ENCODE results near the gene METTL15. TPM values are rescaled to one million over a fixed set of nuclear protein-coding genes. Genes with fewer than 3 reads are reported as not detected.

METTL15 gene
- total and polyA plus RNA-seq, 2 experiments from 2014 or later, result 9.0 to 19.8 TPM

DNA sequence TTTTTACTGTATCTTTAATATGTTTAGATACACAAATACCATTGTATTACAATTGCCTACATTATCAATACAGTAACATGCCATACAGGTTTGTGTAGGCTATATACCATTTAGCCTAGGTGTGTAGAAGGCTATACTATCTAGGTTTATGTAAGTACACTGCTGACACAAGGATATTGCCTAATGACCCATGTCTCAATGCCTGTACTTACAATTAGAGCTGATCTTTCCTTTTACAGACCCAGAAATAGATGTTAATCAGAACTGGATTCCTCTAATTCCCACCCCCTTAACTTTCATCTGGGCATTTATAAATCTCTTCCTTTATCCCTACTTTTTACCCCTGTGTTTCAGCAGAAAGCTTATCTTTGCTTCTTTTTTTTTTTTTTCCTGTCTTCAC lies 229.5 kb downstream of the METTL15 start (continued):
- TF ChIP-seq, protein P1, sequence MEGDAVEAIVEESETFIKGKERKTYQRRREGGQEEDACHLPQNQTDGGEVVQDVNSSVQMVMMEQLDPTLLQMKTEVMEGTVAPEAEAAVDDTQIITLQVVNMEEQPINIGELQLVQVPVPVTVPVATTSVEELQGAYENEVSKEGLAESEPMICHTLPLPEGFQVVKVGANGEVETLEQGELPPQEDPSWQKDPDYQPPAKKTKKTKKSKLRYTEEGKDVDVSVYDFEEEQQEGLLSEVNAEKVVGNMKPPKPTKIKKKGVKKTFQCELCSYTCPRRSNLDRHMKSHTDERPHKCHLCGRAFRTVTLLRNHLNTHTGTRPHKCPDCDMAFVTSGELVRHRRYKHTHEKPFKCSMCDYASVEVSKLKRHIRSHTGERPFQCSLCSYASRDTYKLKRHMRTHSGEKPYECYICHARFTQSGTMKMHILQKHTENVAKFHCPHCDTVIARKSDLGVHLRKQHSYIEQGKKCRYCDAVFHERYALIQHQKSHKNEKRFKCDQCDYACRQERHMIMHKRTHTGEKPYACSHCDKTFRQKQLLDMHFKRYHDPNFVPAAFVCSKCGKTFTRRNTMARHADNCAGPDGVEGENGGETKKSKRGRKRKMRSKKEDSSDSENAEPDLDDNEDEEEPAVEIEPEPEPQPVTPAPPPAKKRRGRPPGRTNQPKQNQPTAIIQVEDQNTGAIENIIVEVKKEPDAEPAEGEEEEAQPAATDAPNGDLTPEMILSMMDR (conservative IDR thresholded peaks at IDR 0.05; ENCODE audit: low read depth in 2 of 2), result no peak
- TF ChIP-seq NANOG (IDR thresholded peaks at IDR 0.05; ENCODE audit: borderline replicate concordance) (no peak), POLR2AphosphoS5 (IDR thresholded peaks at IDR 0.05; ENCODE audit: low read depth) (no peak)

DNA sequence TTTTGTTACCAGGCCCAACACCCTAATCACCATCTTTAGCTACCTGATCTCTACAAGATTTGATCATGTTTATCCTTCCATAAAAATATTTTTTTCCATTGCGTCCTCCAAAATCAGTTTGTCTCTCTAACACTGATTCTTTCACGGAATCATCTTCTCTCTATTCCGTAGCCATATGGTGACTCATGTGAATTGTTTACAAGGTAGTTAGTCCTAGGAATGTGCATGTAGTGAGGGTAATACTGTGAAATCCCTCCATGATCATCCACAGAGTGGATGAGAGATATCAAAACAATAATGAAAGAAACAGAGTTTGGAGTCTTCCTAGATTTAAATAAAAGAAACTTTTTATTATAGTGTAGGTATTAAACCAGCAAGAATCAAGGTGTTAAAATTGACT lies 230.2 kb downstream of the METTL15 start:
- Histone ChIP-seq H3K4me3 (no peak overlapping the region), H3K79me2 (replicated peaks; ENCODE audit: insufficient read depth) (no peaks in the 10 kb centered on the region), H3F3A (replicated peaks; ENCODE audit: low read depth) (no peaks in the 10 kb centered on the region), H4K20me1 (replicated peaks; ENCODE audit: insufficient read depth) (peaks cover 5% of the 10 kb centered on the region; the same call in 1 of the 2 replicates), H2AFZ (no peak overlapping the region), H3K27ac (ENCODE audit: low read depth) (no peak overlapping the region), H3K27me3 (ENCODE audit: insufficient read depth) (no peaks in the 10 kb centered on the region), H3K36me3 (ENCODE audit: insufficient read depth) (no peaks in the 10 kb centered on the region; the same call in 1 of the 2 replicates), H3K4me1 (ENCODE audit: insufficient read depth) (no peaks in the 10 kb centered on the region; the same call in 1 of the 2 replicates), H3K9me2 (ENCODE audit: insufficient read depth) (no peaks in the 10 kb centered on the region), H3K4me2 (no peak overlapping the region)
- Mint-ChIP-seq H3K27ac (no peak overlapping the region; the same call in 1 of the 2 replicates), H3K27me3 (ENCODE audit: insufficient read depth, low read depth, poor library complexity) (peaks cover 3% of the 10 kb centered on the region), H3K9me3 (no peaks in the 10 kb centered on the region), H3K4me3 (no peak overlapping the region), H3K36me3 (ENCODE audit: low read depth) (no peaks in the 10 kb centered on the region), H3K4me1 (peaks cover 5% of the 10 kb centered on the region; the same call in 2 of the 3 replicates)
- TF ChIP-seq ZNF114 (CRISPR knock-in tag; IDR thresholded peaks at IDR 0.05) (no peak), JUNB (IDR thresholded peaks at IDR 0.05; ENCODE audit: unreplicated experiment) (no peak), POLR2AphosphoS5 (IDR thresholded peaks at IDR 0.05; ENCODE audit: low read depth) (no peak)
- TF ChIP-seq, protein P2, sequence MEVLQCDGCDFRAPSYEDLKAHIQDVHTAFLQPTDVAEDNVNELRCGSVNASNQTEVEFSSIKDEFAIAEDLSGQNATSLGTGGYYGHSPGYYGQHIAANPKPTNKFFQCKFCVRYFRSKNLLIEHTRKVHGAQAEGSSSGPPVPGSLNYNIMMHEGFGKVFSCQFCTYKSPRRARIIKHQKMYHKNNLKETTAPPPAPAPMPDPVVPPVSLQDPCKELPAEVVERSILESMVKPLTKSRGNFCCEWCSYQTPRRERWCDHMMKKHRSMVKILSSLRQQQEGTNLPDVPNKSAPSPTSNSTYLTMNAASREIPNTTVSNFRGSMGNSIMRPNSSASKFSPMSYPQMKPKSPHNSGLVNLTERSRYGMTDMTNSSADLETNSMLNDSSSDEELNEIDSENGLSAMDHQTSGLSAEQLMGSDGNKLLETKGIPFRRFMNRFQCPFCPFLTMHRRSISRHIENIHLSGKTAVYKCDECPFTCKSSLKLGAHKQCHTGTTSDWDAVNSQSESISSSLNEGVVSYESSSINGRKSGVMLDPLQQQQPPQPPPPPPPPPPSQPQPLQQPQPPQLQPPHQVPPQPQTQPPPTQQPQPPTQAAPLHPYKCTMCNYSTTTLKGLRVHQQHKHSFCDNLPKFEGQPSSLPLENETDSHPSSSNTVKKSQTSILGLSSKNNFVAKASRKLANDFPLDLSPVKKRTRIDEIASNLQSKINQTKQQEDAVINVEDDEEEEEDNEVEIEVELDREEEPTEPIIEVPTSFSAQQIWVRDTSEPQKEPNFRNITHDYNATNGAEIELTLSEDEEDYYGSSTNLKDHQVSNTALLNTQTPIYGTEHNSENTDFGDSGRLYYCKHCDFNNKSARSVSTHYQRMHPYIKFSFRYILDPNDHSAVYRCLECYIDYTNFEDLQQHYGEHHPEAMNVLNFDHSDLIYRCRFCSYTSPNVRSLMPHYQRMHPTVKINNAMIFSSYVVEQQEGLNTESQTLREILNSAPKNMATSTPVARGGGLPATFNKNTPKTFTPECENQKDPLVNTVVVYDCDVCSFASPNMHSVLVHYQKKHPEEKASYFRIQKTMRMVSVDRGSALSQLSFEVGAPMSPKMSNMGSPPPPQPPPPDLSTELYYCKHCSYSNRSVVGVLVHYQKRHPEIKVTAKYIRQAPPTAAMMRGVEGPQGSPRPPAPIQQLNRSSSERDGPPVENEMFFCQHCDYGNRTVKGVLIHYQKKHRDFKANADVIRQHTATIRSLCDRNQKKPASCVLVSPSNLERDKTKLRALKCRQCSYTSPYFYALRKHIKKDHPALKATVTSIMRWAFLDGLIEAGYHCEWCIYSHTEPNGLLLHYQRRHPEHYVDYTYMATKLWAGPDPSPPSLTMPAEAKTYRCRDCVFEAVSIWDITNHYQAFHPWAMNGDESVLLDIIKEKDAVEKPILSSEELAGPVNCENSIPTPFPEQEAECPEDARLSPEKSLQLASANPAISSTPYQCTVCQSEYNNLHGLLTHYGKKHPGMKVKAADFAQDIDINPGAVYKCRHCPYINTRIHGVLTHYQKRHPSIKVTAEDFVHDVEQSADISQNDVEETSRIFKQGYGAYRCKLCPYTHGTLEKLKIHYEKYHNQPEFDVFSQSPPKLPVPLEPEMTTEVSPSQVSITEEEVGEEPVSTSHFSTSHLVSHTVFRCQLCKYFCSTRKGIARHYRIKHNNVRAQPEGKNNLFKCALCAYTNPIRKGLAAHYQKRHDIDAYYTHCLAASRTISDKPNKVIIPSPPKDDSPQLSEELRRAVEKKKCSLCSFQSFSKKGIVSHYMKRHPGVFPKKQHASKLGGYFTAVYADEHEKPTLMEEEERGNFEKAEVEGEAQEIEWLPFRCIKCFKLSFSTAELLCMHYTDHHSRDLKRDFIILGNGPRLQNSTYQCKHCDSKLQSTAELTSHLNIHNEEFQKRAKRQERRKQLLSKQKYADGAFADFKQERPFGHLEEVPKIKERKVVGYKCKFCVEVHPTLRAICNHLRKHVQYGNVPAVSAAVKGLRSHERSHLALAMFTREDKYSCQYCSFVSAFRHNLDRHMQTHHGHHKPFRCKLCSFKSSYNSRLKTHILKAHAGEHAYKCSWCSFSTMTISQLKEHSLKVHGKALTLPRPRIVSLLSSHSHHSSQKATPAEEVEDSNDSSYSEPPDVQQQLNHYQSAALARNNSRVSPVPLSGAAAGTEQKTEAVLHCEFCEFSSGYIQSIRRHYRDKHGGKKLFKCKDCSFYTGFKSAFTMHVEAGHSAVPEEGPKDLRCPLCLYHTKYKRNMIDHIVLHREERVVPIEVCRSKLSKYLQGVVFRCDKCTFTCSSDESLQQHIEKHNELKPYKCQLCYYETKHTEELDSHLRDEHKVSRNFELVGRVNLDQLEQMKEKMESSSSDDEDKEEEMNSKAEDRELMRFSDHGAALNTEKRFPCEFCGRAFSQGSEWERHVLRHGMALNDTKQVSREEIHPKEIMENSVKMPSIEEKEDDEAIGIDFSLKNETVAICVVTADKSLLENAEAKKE (CRISPR knock-in tag; IDR thresholded peaks at IDR 0.05), result no peak
- DNase-seq (ENCODE audit: low spot score) (no peak), ATAC-seq (no peak)

All from GM23338 (cell line).